Neural progenitor cell (in vitro differentiated cells): Measurements from ENCODE around the gene PAXX.

Experiments used
- CTCF ChIP-seq: fragments of 200-600 bp; sonication (generic); IDR thresholded peaks from 2 replicates; pipeline ENCODE4 v1.5.1; 2017; ENCODE audit warnings: antibody characterized with exemption, mild to moderate bottlenecking
- EZH2 ChIP-seq: fragments of 200-600 bp; sonication (generic); IDR thresholded peaks from 2 replicates; pipeline ENCODE4 v1.6.1; 2017; ENCODE audit warnings: antibody characterized with exemption, mild to moderate bottlenecking, moderate library complexity

- TF ChIP-seq CTCF (no peak), EZH2 (no peak)
These were observed 33.3 kb downstream of the PAXX start for GRCh38 chr9:137025517-137025966.
